Left ventricle myocardium inferior (tissue), 1 donor: Measurements from ENCODE around the gene ABCG1. TPM values are rescaled to one million over a fixed set of nuclear protein-coding genes. Genes with fewer than 3 reads are reported as not detected.

Source experiments
- DNase-seq: peaks from one replicate; pipeline ENCODE4 v3.0.0-alpha.2; 2020
- H3K27ac ChIP-seq: fragments of 200-600 bp; replicated peaks from 2 replicates; pipeline ENCODE4 v1.8.0; 2021
- H3K27me3 ChIP-seq: fragments of 200-600 bp; 2 replicates; pipeline ENCODE4 v1.8.0; 2021; ENCODE audit warnings: low read depth
- H3K36me3 ChIP-seq: fragments of 200-600 bp; 2 replicates; pipeline ENCODE4 v1.8.0; 2021
- H3K4me1 ChIP-seq: fragments of 200-600 bp; 2 replicates; pipeline ENCODE4 v1.8.0; 2021
- H3K4me3 ChIP-seq: fragments of 200-600 bp; 2 replicates; pipeline ENCODE4 v1.8.0; 2021; ENCODE audit warnings: mild to moderate bottlenecking, moderate library complexity
- H3K9me3 ChIP-seq: fragments of 200-600 bp; replicated peaks from 2 replicates; pipeline ENCODE4 v1.8.0; 2021
- CTCF ChIP-seq: fragments of 200-600 bp; IDR thresholded peaks from 2 replicates; pipeline ENCODE4 v1.8.0; 2021; ENCODE audit warnings: antibody characterized with exemption, mild to moderate bottlenecking, borderline replicate concordance
- intact Hi-C: fragments of 100-400 bp; cut with micrococcal nuclease; formaldehyde crosslinking; loops from one replicate; pipeline ENCODE4 v1.11.0; 2022
- long read RNA-seq: library from polyadenylated mRNA; unstranded; transcript quantifications from one replicate; pipeline ENCODE4 v2.0.0, GENCODE V29; 2021
- total RNA-seq: library from RNA; stranded (reverse); fragmentation: NEBNext Ultra II Directional; extraction: Animal tissue kit (Norgen Biotek cat#: 25700); gene quantifications from one replicate; pipeline ENCODE4 v1.2.1, GENCODE V29; 2021
- donor health status: DM: no; HTN: yes; CAD: no; lungs with severe emphysema.

ABCG1 gene
- total RNA-seq = 8.7 TPM
- long read RNA-seq, transcript ABCG1-203 (15 exons, 3,034 nt) = minor isoform, 9 of 32 reads
- long read RNA-seq, transcript ABCG1-205 (15 exons, 2,998 nt) = major isoform, 22 of 32 reads
- long read RNA-seq, partial matches to known transcripts = 0 of 32 reads
- long read RNA-seq, other reads (novel, unspliced or antisense) = 1 of 32 reads

- TF ChIP-seq CTCF = no peak
- peak; percentile 54 for DNase-seq
- Histone ChIP-seq H3K27ac (peak within 1 kb of the TSS; percentile 87), H3K9me3 (no peaks in the 10 kb centered on the region), H3K36me3 (no peaks in the 10 kb centered on the region), H3K4me1 (peaks cover 41% of the 10 kb centered on the region), H3K27me3 (no peaks in the 10 kb centered on the region), H3K4me3 (peak within 1 kb of the TSS; percentile 87)
- intact Hi-C loops = no loop called here
Observed at GRCh38 chr21:42218836-42219605, at the start of gene ABCG1. Gene ABCG1, plus strand, starts transcription at chr21:42219140. Its CDS starts 123 bp downstream, at chr21:42219263.

- Histone ChIP-seq H3K4me3 (no peak overlapping the region), H3K27me3 (no peaks in the 10 kb centered on the region), H3K36me3 (no peaks in the 10 kb centered on the region), H3K27ac (peak overlapping the region; percentile 79), H3K9me3 (no peaks in the 10 kb centered on the region), H3K4me1 (peaks cover 17% of the 10 kb centered on the region)
- no peak for DNase-seq
- no peak for TF ChIP-seq CTCF
- intact Hi-C loops = no loop called here
Observed at GRCh38 chr21:42169758-42170157, 49.2 kb upstream of the ABCG1 start.

- H3K27ac ChIP-seq = peak overlapping the region; percentile 79
- peak; percentile 55 for DNase-seq
- intact Hi-C loops = no loop called here
Observed at GRCh38 chr21:42171091-42172053, 47.6 kb upstream of the ABCG1 start.

GRCh38 chr21:42172596-42173483, 46.1 kb upstream of the ABCG1 start:
- Histone ChIP-seq H3K4me3 (no peak overlapping the region), H3K36me3 (no peaks in the 10 kb centered on the region), H3K27ac (no peak overlapping the region), H3K4me1 (peaks cover 17% of the 10 kb centered on the region), H3K27me3 (no peaks in the 10 kb centered on the region), H3K9me3 (no peaks in the 10 kb centered on the region)
- no peak for DNase-seq
- no peak for TF ChIP-seq CTCF
- intact Hi-C loops = no loop called here

More at GRCh38 chr21:42171091-42172053, 47.6 kb upstream of the ABCG1 start:
- no peaks in the 10 kb centered on the region for H3K27me3 ChIP-seq
- no peak for TF ChIP-seq CTCF
- H3K4me1 ChIP-seq = peaks cover 17% of the 10 kb centered on the region
- no peaks in the 10 kb centered on the region for H3K9me3 ChIP-seq
- no peaks in the 10 kb centered on the region for H3K36me3 ChIP-seq
- no peak overlapping the region for H3K4me3 ChIP-seq

GRCh38 chr21:42174173-42174572, 44.8 kb upstream of the ABCG1 start:
- no peak overlapping the region for H3K4me3 ChIP-seq
- H3K9me3 ChIP-seq = no peaks in the 10 kb centered on the region
- H3K36me3 ChIP-seq = no peaks in the 10 kb centered on the region
- H3K27ac ChIP-seq = no peak overlapping the region
- H3K4me1 ChIP-seq = peaks cover 17% of the 10 kb centered on the region
- no peak for TF ChIP-seq CTCF
- no peak for DNase-seq
- intact Hi-C loops = no loop called here
- H3K27me3 ChIP-seq = no peaks in the 10 kb centered on the region
